Natural killer cell (primary cell): Measurements from ENCODE around the gene COL3A1. TPM values are rescaled to one million over a fixed set of nuclear protein-coding genes. Genes with fewer than 3 reads are reported as not detected.

ENCODE experiments used
- ATAC-seq, 3 donors: fragments of 150-1000 bp in 2 of 3; fragments of 200-7000 bp in 1 of 3; cut with Tn5 transposase; 1 replicate in 1 of 3; 2 replicates in 2 of 3; pipeline ENCODE4 v1.10.0; 2021; ENCODE audit warnings: mild to moderate bottlenecking in 2 of 3, moderate library complexity in 2 of 3
- DNase-seq, 2 donors: peaks; one replicate each; pipeline versions ENCODE4 v3.0.0 to v3.0.0-alpha.2; 2013 to 2021; ENCODE audit warnings: mixed read lengths in 1 of 2
- H3K27ac ChIP-seq: one replicate; pipeline ENCODE4 v1.5.1; 2013; ENCODE audit warnings: mild to moderate bottlenecking, low read length
- H3K27me3 ChIP-seq: one replicate; pipeline ENCODE4 v1.6.1; 2013; ENCODE audit warnings: low read length; ENCODE audit not compliant: control insufficient read depth, insufficient read depth
- H3K36me3 ChIP-seq: one replicate; pipeline ENCODE4 v1.6.1; 2013; ENCODE audit warnings: low read length; ENCODE audit not compliant: control insufficient read depth, insufficient read depth
- H3K4me1 ChIP-seq: one replicate; pipeline ENCODE4 v1.6.1; 2013; ENCODE audit warnings: low read length; ENCODE audit not compliant: control insufficient read depth, insufficient read depth
- H3K4me3 ChIP-seq: one replicate; pipeline ENCODE4 v1.5.1; 2013; ENCODE audit warnings: low read length
- H3K9me3 ChIP-seq: one replicate; pipeline ENCODE4 v1.6.1; 2013; ENCODE audit warnings: low read length; ENCODE audit not compliant: control insufficient read depth, insufficient read depth
- H3K27ac Mint-ChIP-seq, 2 donors: one replicate each; pipeline ENCODE4 v1.8.0; 2022; ENCODE audit warnings: mild to moderate bottlenecking in 2 of 2, mixed read lengths in 2 of 2, moderate library complexity in 1 of 2
- H3K27me3 Mint-ChIP-seq, 2 donors: one replicate each; pipeline ENCODE4 v1.8.0; 2022; ENCODE audit warnings: low read depth in 2 of 2, mixed read lengths in 2 of 2
- H3K36me3 Mint-ChIP-seq: one replicate; pipeline ENCODE4 v1.8.0; 2022; ENCODE audit warnings: mixed read lengths
- H3K4me1 Mint-ChIP-seq, 2 donors: one replicate each; pipeline ENCODE4 v1.8.0; 2022; ENCODE audit warnings: mixed read lengths in 2 of 2
- H3K4me3 Mint-ChIP-seq: one replicate; pipeline ENCODE4 v1.8.0; 2022; ENCODE audit warnings: mild to moderate bottlenecking, moderate library complexity, mixed read lengths
- H3K9me3 Mint-ChIP-seq, 2 donors: one replicate each; pipeline ENCODE4 v1.8.0; 2022; ENCODE audit warnings: mixed read lengths in 2 of 2
- CTCF ChIP-seq: fragments of 200-600 bp; IDR thresholded peaks from one replicate; pipeline ENCODE4 v1.8.0; 2022; ENCODE audit warnings: antibody characterized with exemption
- WGBS: methylation state at CpG from one replicate; pipeline ENCODE4 v1.1.7; 2013; ENCODE audit warnings: missing lambda C conversion rate; ENCODE audit not compliant: insufficient coverage; 5-methylcytosine and 5-hydroxymethylcytosine counted together
- intact Hi-C: fragments of 100-400 bp; cut with micrococcal nuclease; formaldehyde crosslinking; loops from one replicate; pipeline ENCODE4 v1.14.2; 2022
- total RNA-seq, 4 donors: library from RNA; stranded (reverse); fragments of 120-200 nt in 1 of 4; gene quantifications; one replicate each; pipeline versions ENCODE4 v1.2.3 to v1.2.4, GENCODE V29; 2013 to 2022

COL3A1 gene
- total RNA-seq, 3 donors from 2014 or later (not counting 1 experiment from before 2014, with no cell fraction given): not detected

GRCh38 chr2:188937228-188938220, 36.6 kb upstream of the COL3A1 start:
- WGBS: no CpG with 5 or more reads among the region's 1 CpG
- Mint-ChIP-seq H3K27ac (no peak overlapping the region), H3K27me3 (no peaks in the 10 kb centered on the region), H3K9me3 (peaks cover 5 to 17% of the 10 kb centered on the region in 2 donors), H3K4me1 (no peaks in the 10 kb centered on the region), H3K4me3 (no peak overlapping the region), H3K36me3 (no peaks in the 10 kb centered on the region)
- intact Hi-C loops: no loop called here
- Histone ChIP-seq H3K4me1 (no peaks in the 10 kb centered on the region), H3K9me3 (no peaks in the 10 kb centered on the region), H3K36me3 (no peaks in the 10 kb centered on the region), H3K4me3 (no peak overlapping the region), H3K27ac (no peak overlapping the region), H3K27me3 (no peaks in the 10 kb centered on the region)
- TF ChIP-seq CTCF: no peak
- no peak for DNase-seq
- no peak for ATAC-seq

GRCh38 chr2:188940171-188940570, 34.0 kb upstream of the COL3A1 start:
- no peaks in the 10 kb centered on the region for H3K36me3 Mint-ChIP-seq
- 81% methylated on average over 4 of the region's 4 CpGs for WGBS
- H3K9me3 Mint-ChIP-seq: peaks cover 4 to 14% of the 10 kb centered on the region in 2 donors
- Histone ChIP-seq H3K4me1 (no peaks in the 10 kb centered on the region), H3K36me3 (no peaks in the 10 kb centered on the region), H3K27me3 (no peaks in the 10 kb centered on the region), H3K4me3 (no peak overlapping the region), H3K27ac (no peak overlapping the region), H3K9me3 (no peaks in the 10 kb centered on the region)
- TF ChIP-seq CTCF: no peak
- DNase-seq (no peak), ATAC-seq (no peak)
- intact Hi-C loops: no loop called here
- H3K27me3 Mint-ChIP-seq: no peaks in the 10 kb centered on the region
- no peak overlapping the region for H3K4me3 Mint-ChIP-seq
- no peaks in the 10 kb centered on the region for H3K4me1 Mint-ChIP-seq
- H3K27ac Mint-ChIP-seq: no peak overlapping the region

GRCh38 chr2:188944442-188944841, 29.7 kb upstream of the COL3A1 start:
- Mint-ChIP-seq H3K27ac (no peak overlapping the region), H3K9me3 (peaks cover 5 to 16% of the 10 kb centered on the region in 2 donors), H3K36me3 (peaks cover 6% of the 10 kb centered on the region), H3K4me1 (no peaks in the 10 kb centered on the region), H3K4me3 (no peak overlapping the region), H3K27me3 (no peaks in the 10 kb centered on the region)
- H3K9me3 ChIP-seq: no peaks in the 10 kb centered on the region
- TF ChIP-seq CTCF: no peak
- H3K36me3 ChIP-seq: no peaks in the 10 kb centered on the region
- intact Hi-C loops: no loop called here
- H3K27me3 ChIP-seq: no peaks in the 10 kb centered on the region
- no peak overlapping the region for H3K4me3 ChIP-seq
- DNase-seq (no peak), ATAC-seq (no peak)
- H3K4me1 ChIP-seq: no peaks in the 10 kb centered on the region
- WGBS: 89% methylated on average over 21 of the region's 21 CpGs
- no peak overlapping the region for H3K27ac ChIP-seq
